Measurements from ENCODE around the gene CAP2.
"Not testable (repeated sequence)": the region's sequence is repeated elsewhere in the genome, so short reads cannot be mapped to it uniquely, and the experiment has no call there.

The CAP2 gene

GRCh38 chr6:17439243-17439993 lies 46.0 kb downstream of the CAP2 start:
- no peak for TF ChIP-seq CTCF (IDR thresholded peaks at IDR 0.05; ENCODE audit: low read depth, low read length)
- no peak overlapping the region for H3K4me3 ChIP-seq (ENCODE audit: low read depth, low read length)

- H3K4me3 ChIP-seq (ENCODE audit: low read depth, low read length) = not testable (repeated sequence)
These were observed 47.4 kb downstream of the CAP2 start for GRCh38 chr6:17440811-17441210.

GRCh38 chr6:17442196-17442595 lies 48.8 kb downstream of the CAP2 start:
- no peak overlapping the region for H3K4me3 ChIP-seq (ENCODE audit: low read depth, low read length)
- TF ChIP-seq CTCF (IDR thresholded peaks at IDR 0.05; ENCODE audit: low read depth, low read length) = no peak

GRCh38 chr6:17446713-17447112 lies 53.3 kb downstream of the CAP2 start:
- H3K4me3 ChIP-seq (ENCODE audit: low read depth, low read length) = no peak overlapping the region
- no peak for TF ChIP-seq CTCF (IDR thresholded peaks at IDR 0.05; ENCODE audit: low read depth, low read length)

- no peak for TF ChIP-seq CTCF (IDR thresholded peaks at IDR 0.05; ENCODE audit: low read depth, low read length)
- no peak overlapping the region for H3K4me3 ChIP-seq (ENCODE audit: low read depth, low read length)
These were observed 54.8 kb downstream of the CAP2 start for GRCh38 chr6:17448165-17448564.

- no peak overlapping the region for H3K4me3 ChIP-seq (ENCODE audit: low read depth, low read length)
- TF ChIP-seq CTCF (IDR thresholded peaks at IDR 0.05; ENCODE audit: low read depth, low read length) = no peak
These were observed 57.0 kb downstream of the CAP2 start for GRCh38 chr6:17450397-17450796.

- no peak overlapping the region for H3K4me3 ChIP-seq (ENCODE audit: low read depth, low read length)
- TF ChIP-seq CTCF (IDR thresholded peaks at IDR 0.05; ENCODE audit: low read depth, low read length) = no peak
These were observed 57.4 kb downstream of the CAP2 start for GRCh38 chr6:17450832-17451231.

GRCh38 chr6:17452096-17452495 lies 58.7 kb downstream of the CAP2 start:
- no peak for TF ChIP-seq CTCF (IDR thresholded peaks at IDR 0.05; ENCODE audit: low read depth, low read length)
- H3K4me3 ChIP-seq (ENCODE audit: low read depth, low read length) = no peak overlapping the region

All from WI38 (cell line).